Measurements from ENCODE around the gene VSIG10L.

The VSIG10L gene

GRCh38 chr19:51341976-51342580 lies at the start of gene VSIG10L:
Gene VSIG10L (minus strand): TSS chr19:51342139. CDS start chr19:51342124, 15 bp downstream.
- Histone ChIP-seq H3K36me3 (peaks cover 26% of the 10 kb centered on the region), H3K4me2 (peak within 1 kb of the TSS; percentile 98), H3K9me3 (no peaks in the 10 kb centered on the region), H3K9ac (no peak within 1 kb of the TSS), H3K4me3 (no peak within 1 kb of the TSS), H4K20me1 (no peaks in the 10 kb centered on the region), H3K4me1 (peaks cover 37% of the 10 kb centered on the region), H3K27ac (no peak within 1 kb of the TSS), H3K27me3 (peaks cover 13% of the 10 kb centered on the region)
- TF ChIP-seq Cebpa-rat (IDR thresholded peaks at IDR 0.05) = no peak

- Histone ChIP-seq H3K9ac (no peak overlapping the region), H3K4me2 (peak overlapping the region; percentile 39), H3K36me3 (no peaks in the 10 kb centered on the region), H3K9me3 (no peaks in the 10 kb centered on the region), H4K20me1 (no peaks in the 10 kb centered on the region), H3K27ac (peak overlapping the region; percentile 66), H3K4me1 (peaks cover 31% of the 10 kb centered on the region), H3K27me3 (no peaks in the 10 kb centered on the region), H3K4me3 (0 out of 2 replicates have a peak overlapping the region, but pooled peaks have one; percentile 14)
- TF ChIP-seq Cebpa-rat (IDR thresholded peaks at IDR 0.05) = no peak
These were observed 49.2 kb upstream of the VSIG10L start for GRCh38 chr19:51391073-51391611.

- no peaks in the 10 kb centered on the region for H3K27me3 ChIP-seq
- TF ChIP-seq Cebpa-rat (IDR thresholded peaks at IDR 0.05) = no peak
- no peak overlapping the region for H3K9ac ChIP-seq
- H3K4me3 ChIP-seq = no peak overlapping the region
- H3K9me3 ChIP-seq = no peaks in the 10 kb centered on the region
- no peaks in the 10 kb centered on the region for H3K36me3 ChIP-seq
- H3K4me2 ChIP-seq = no peak overlapping the region
- peaks cover 18% of the 10 kb centered on the region for H3K4me1 ChIP-seq
- H3K27ac ChIP-seq = no peak overlapping the region
- no peaks in the 10 kb centered on the region for H4K20me1 ChIP-seq
These were observed 47.2 kb upstream of the VSIG10L start for GRCh38 chr19:51389143-51389542.

- no peak within 1 kb of the TSS for H3K4me2 ChIP-seq
- no peaks in the 10 kb centered on the region for H3K36me3 ChIP-seq
- peaks cover 8% of the 10 kb centered on the region; the same call in 1 of the 2 replicates for H3K4me1 ChIP-seq
- H3K4me3 ChIP-seq = no peak within 1 kb of the TSS
- H3K27ac ChIP-seq = no peak within 1 kb of the TSS
- no peaks in the 10 kb centered on the region for H3K27me3 ChIP-seq
- H3K9me3 ChIP-seq = no peaks in the 10 kb centered on the region
- no peaks in the 10 kb centered on the region for H4K20me1 ChIP-seq
- TF ChIP-seq Cebpa-rat (IDR thresholded peaks at IDR 0.05) = no peak
- no peak within 1 kb of the TSS for H3K9ac ChIP-seq
These were observed 46.0 kb upstream of the VSIG10L start, which contains the start of gene LIM2 for GRCh38 chr19:51387924-51388389. Gene LIM2 (minus strand): TSS chr19:51387974. CDS start chr19:51387443, 531 bp downstream.

GRCh38 chr19:51386882-51387520 lies 45.1 kb upstream of the VSIG10L start:
- Histone ChIP-seq H3K4me3 (no peak overlapping the region), H3K9me3 (no peaks in the 10 kb centered on the region), H3K4me2 (no peak overlapping the region), H3K4me1 (peaks cover 8% of the 10 kb centered on the region; the same call in 1 of the 2 replicates), H3K27me3 (no peaks in the 10 kb centered on the region), H3K36me3 (no peaks in the 10 kb centered on the region), H4K20me1 (no peaks in the 10 kb centered on the region), H3K9ac (no peak overlapping the region), H3K27ac (no peak overlapping the region)
- no peak for TF ChIP-seq Cebpa-rat (IDR thresholded peaks at IDR 0.05)

- Histone ChIP-seq H3K9me3 (peaks cover 13% of the 10 kb centered on the region), H3K4me3 (no peak overlapping the region), H3K9ac (no peak overlapping the region), H3K4me1 (peaks cover 22% of the 10 kb centered on the region), H3K27me3 (no peaks in the 10 kb centered on the region), H4K20me1 (no peaks in the 10 kb centered on the region), H3K36me3 (no peaks in the 10 kb centered on the region), H3K27ac (no peak overlapping the region), H3K4me2 (no peak overlapping the region)
- no peak for TF ChIP-seq Cebpa-rat (IDR thresholded peaks at IDR 0.05)
These were observed 40.1 kb upstream of the VSIG10L start for GRCh38 chr19:51382004-51382403.

- H3K9me3 ChIP-seq = peaks cover 13% of the 10 kb centered on the region
- no peak overlapping the region for H3K9ac ChIP-seq
- H4K20me1 ChIP-seq = no peaks in the 10 kb centered on the region
- TF ChIP-seq Cebpa-rat (IDR thresholded peaks at IDR 0.05) = no peak
- no peak overlapping the region for H3K4me3 ChIP-seq
- peak overlapping the region; percentile 61 for H3K4me2 ChIP-seq
- peaks cover 38% of the 10 kb centered on the region for H3K4me1 ChIP-seq
- no peak overlapping the region for H3K27ac ChIP-seq
- no peaks in the 10 kb centered on the region for H3K36me3 ChIP-seq
- H3K27me3 ChIP-seq = no peaks in the 10 kb centered on the region
These were observed 38.4 kb upstream of the VSIG10L start for GRCh38 chr19:51380379-51380778.

- Histone ChIP-seq H3K9me3 (peaks cover 13% of the 10 kb centered on the region), H4K20me1 (no peaks in the 10 kb centered on the region), H3K27ac (no peak overlapping the region), H3K4me1 (peaks cover 68% of the 10 kb centered on the region), H3K36me3 (no peaks in the 10 kb centered on the region), H3K4me2 (no peak overlapping the region), H3K27me3 (no peaks in the 10 kb centered on the region), H3K9ac (no peak overlapping the region), H3K4me3 (no peak overlapping the region)
- TF ChIP-seq Cebpa-rat (IDR thresholded peaks at IDR 0.05) = no peak
These were observed 35.5 kb upstream of the VSIG10L start for GRCh38 chr19:51377422-51377821.

- H3K4me1 ChIP-seq = peaks cover 85% of the 10 kb centered on the region
- no peaks in the 10 kb centered on the region for H3K27me3 ChIP-seq
- H3K4me2 ChIP-seq = peak overlapping the region; percentile 73
- H3K36me3 ChIP-seq = no peaks in the 10 kb centered on the region
- no peak overlapping the region for H3K4me3 ChIP-seq
- H4K20me1 ChIP-seq = no peaks in the 10 kb centered on the region
- peaks cover under 1% of the 10 kb centered on the region; the same call in 1 of the 2 replicates for H3K9me3 ChIP-seq
- no peak overlapping the region for H3K9ac ChIP-seq
- peak overlapping the region; percentile 30; the same call in 1 of the 2 replicates for H3K27ac ChIP-seq
- TF ChIP-seq Cebpa-rat (IDR thresholded peaks at IDR 0.05) = no peak
These were observed 33.7 kb upstream of the VSIG10L start for GRCh38 chr19:51375504-51376221.
